Liver (tissue), 9 donors: Measurements from ENCODE around the gene ERGIC3. TPM values are rescaled to one million over a fixed set of nuclear protein-coding genes. Genes with fewer than 3 reads are reported as not detected.

ENCODE experiments used
- DNase-seq: peaks from one replicate; pipeline ENCODE4 v3.0.0-alpha.2; 2017; ENCODE audit warnings: low spot score
- H3K27ac ChIP-seq, 2 donors: one replicate each; pipeline ENCODE4 v1.7.0; 2013; ENCODE audit warnings: inconsistent platforms in 2 of 2, low read length in 2 of 2, control low read depth in 1 of 2, low read depth in 1 of 2, mild to moderate bottlenecking in 1 of 2
- H3K27me3 ChIP-seq, 4 donors: one replicate each; pipeline versions ENCODE4 v1.6.1 to v1.7.0; 2013; ENCODE audit warnings: low read length in 3 of 4, inconsistent platforms in 1 of 4, mild to moderate bottlenecking in 1 of 4, moderate library complexity in 1 of 4; ENCODE audit not compliant: control insufficient read depth in 4 of 4, insufficient read depth in 4 of 4
- H3K36me3 ChIP-seq, 4 donors: one replicate each; pipeline versions ENCODE4 v1.6.1 to v1.7.0; 2013; ENCODE audit warnings: low read length in 3 of 4, mild to moderate bottlenecking in 3 of 4, low read depth in 1 of 4, moderate library complexity in 1 of 4; ENCODE audit not compliant: control insufficient read depth in 4 of 4, insufficient read depth in 3 of 4
- H3K4me1 ChIP-seq, 4 donors: one replicate each; pipeline versions ENCODE4 v1.6.1 to v1.7.0; 2013; ENCODE audit warnings: low read length in 3 of 4, mild to moderate bottlenecking in 3 of 4, moderate library complexity in 1 of 4; ENCODE audit not compliant: control insufficient read depth in 4 of 4, insufficient read depth in 4 of 4
- H3K4me3 ChIP-seq, 3 donors: one replicate each; pipeline versions ENCODE4 v1.6.1 to v1.7.0; 2013; ENCODE audit warnings: low read length in 3 of 3, control low read depth in 1 of 3, low read depth in 1 of 3, mild to moderate bottlenecking in 1 of 3
- H3K9ac ChIP-seq, 2 donors: one replicate each; pipeline ENCODE4 v1.7.0; 2013; ENCODE audit warnings: low read length in 2 of 2, mild to moderate bottlenecking in 2 of 2, moderate library complexity in 2 of 2, control low read depth in 1 of 2, low read depth in 1 of 2
- H3K9me3 ChIP-seq, 4 donors: one replicate each; pipeline versions ENCODE4 v1.6.1 to v1.7.0; 2013; ENCODE audit warnings: low read length in 3 of 4; ENCODE audit not compliant: control insufficient read depth in 4 of 4
- ATF3 ChIP-seq: IDR thresholded peaks from 2 replicates; pipeline ENCODE4 v1.6.1; 2016; ENCODE audit warnings: antibody characterized with exemption
- CTCF ChIP-seq: fragments of 150-350 bp; IDR thresholded peaks from 2 replicates; pipeline ENCODE4 v1.5.1; 2017; ENCODE audit warnings: improper control_type of control experiment, low read depth, low read length; ENCODE audit not compliant: missing input control
- EGR1 ChIP-seq, 2 donors: IDR thresholded peaks; 2 replicates each; pipeline ENCODE4 v1.6.1; 2016 to 2018; ENCODE audit warnings: antibody characterized with exemption in 2 of 2, low read depth in 2 of 2
- FOXA1 ChIP-seq: IDR thresholded peaks from 2 replicates; pipeline ENCODE4 v1.6.1; 2016; ENCODE audit warnings: antibody characterized with exemption
- FOXA2 ChIP-seq: IDR thresholded peaks from 2 replicates; pipeline ENCODE4 v1.6.1; 2016; ENCODE audit warnings: antibody characterized with exemption
- GABPA ChIP-seq, 2 donors: IDR thresholded peaks in 1 of 2; conservative IDR thresholded peaks in 1 of 2; 2 replicates each; pipeline ENCODE4 v1.6.1; 2016; ENCODE audit warnings: antibody characterized with exemption in 2 of 2, mild to moderate bottlenecking in 1 of 2, moderate library complexity in 1 of 2
- HNF4A ChIP-seq, 2 donors: conservative IDR thresholded peaks; 2 replicates each; pipeline ENCODE4 v1.6.1; 2016; ENCODE audit warnings: antibody characterized with exemption in 2 of 2, mild to moderate bottlenecking in 2 of 2
- HNF4G ChIP-seq: IDR thresholded peaks from 2 replicates; pipeline ENCODE4 v1.6.1; 2016; ENCODE audit warnings: antibody characterized with exemption
- JUND ChIP-seq, 2 donors: IDR thresholded peaks; 2 replicates each; pipeline ENCODE4 v1.6.1; 2016; ENCODE audit warnings: antibody characterized with exemption in 2 of 2
- NR2F2 ChIP-seq: IDR thresholded peaks from 2 replicates; pipeline ENCODE4 v1.6.1; 2016; ENCODE audit warnings: antibody characterized with exemption
- RAD21 ChIP-seq, 2 donors: IDR thresholded peaks; 2 replicates each; pipeline ENCODE4 v1.6.1; 2016; ENCODE audit warnings: antibody characterized with exemption in 2 of 2, mild to moderate bottlenecking in 2 of 2
- RXRA ChIP-seq, 2 donors: IDR thresholded peaks; 2 replicates each; pipeline ENCODE4 v1.6.1; 2017 to 2018; ENCODE audit warnings: antibody characterized with exemption in 2 of 2, mild to moderate bottlenecking in 1 of 2
- SP1 ChIP-seq: IDR thresholded peaks from 2 replicates; pipeline ENCODE4 v1.6.1; 2018; ENCODE audit warnings: antibody characterized with exemption, mild to moderate bottlenecking
- TAF1 ChIP-seq: conservative IDR thresholded peaks from 2 replicates; pipeline ENCODE4 v1.6.1; 2016; ENCODE audit warnings: antibody characterized with exemption, mild to moderate bottlenecking
- YY1 ChIP-seq: IDR thresholded peaks from 2 replicates; pipeline ENCODE4 v1.6.1; 2016; ENCODE audit warnings: antibody characterized with exemption, mild to moderate bottlenecking
- WGBS: extraction: QIAGEN DNeasy Blood & Tissue Kit; methylation state at CpG from one replicate; pipeline ENCODE4 v1.1.7; 2013; 5-methylcytosine and 5-hydroxymethylcytosine counted together
- polyA plus RNA-seq, 2 donors: library from polyadenylated mRNA; stranded (reverse) in 1 of 2; unstranded in 1 of 2; fragments of 200-250 nt in 1 of 2; fragments of >200 nt in 1 of 2; fragmentation: Nextera tagmentation in 1 of 2; extraction: Ambion mirVana in 1 of 2; gene quantifications; one replicate each; pipeline versions ENCODE4 v1.2.1 to v1.2.3, GENCODE V29; 2013 to 2015
- total RNA-seq, 2 donors: library from RNA; depleted of rRNA; stranded (reverse); fragments of >200 nt; gene quantifications; one replicate each; pipeline ENCODE4 v1.2.3, GENCODE V29; 2014
- TF ChIP-seq, protein P1 (sequence below): IDR thresholded peaks from 2 replicates; pipeline ENCODE4 v1.6.1; 2016; ENCODE audit warnings: antibody characterized with exemption
- TF ChIP-seq, protein P2 (sequence below): IDR thresholded peaks from 2 replicates; pipeline ENCODE4 v1.6.1; 2016; ENCODE audit warnings: antibody characterized with exemption
- TF ChIP-seq, protein P3 (sequence below): IDR thresholded peaks from 2 replicates; pipeline ENCODE4 v1.6.1; 2016; ENCODE audit warnings: antibody characterized with exemption, mild to moderate bottlenecking
- donor health status: healthy.
- donor health status: healthy.
- donor health status: healthy.
- donor health status: healthy.
- donor health status: healthy.

ERGIC3 gene
- total and polyA plus RNA-seq, 4 donors, result 110 to 167 (median 120) TPM

GRCh38 chr20:35576816-35577215 is 34.9 kb downstream of the ERGIC3 start:
- H3K36me3 ChIP-seq, result no peaks in the 10 kb centered on the region
- H3K9me3 ChIP-seq, result peaks cover 0 to 3% (median 1%) of the 10 kb centered on the region in 4 donors
- 59% methylated on average over 3 of the region's 3 CpGs for WGBS
- H3K27me3 ChIP-seq, result no peaks in the 10 kb centered on the region
- no peak overlapping the region for H3K4me3 ChIP-seq
- DNase-seq, result no peak
- no peak for TF ChIP-seq CTCF
- H3K4me1 ChIP-seq, result no peaks in the 10 kb centered on the region
- H3K27ac ChIP-seq, result no peak overlapping the region
- no peak overlapping the region for H3K9ac ChIP-seq

- H3K4me3 ChIP-seq, result no peak overlapping the region
- TF ChIP-seq, protein P1, sequence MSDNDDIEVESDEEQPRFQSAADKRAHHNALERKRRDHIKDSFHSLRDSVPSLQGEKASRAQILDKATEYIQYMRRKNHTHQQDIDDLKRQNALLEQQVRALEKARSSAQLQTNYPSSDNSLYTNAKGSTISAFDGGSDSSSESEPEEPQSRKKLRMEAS, result no peak
- TF ChIP-seq GABPA (IDR thresholded peaks at IDR 0.05 in 1 of 2, conservative IDR thresholded peaks at IDR 0.05 in 1 of 2), result no peak
- no peak for TF ChIP-seq FOXA1
- TF ChIP-seq RAD21 (IDR thresholded peaks at IDR 0.05), result no peak
- TF ChIP-seq NR2F2, result no peak
- TF ChIP-seq ATF3, result no peak
- no peak for TF ChIP-seq HNF4A (conservative IDR thresholded peaks at IDR 0.05)
- no peak for TF ChIP-seq JUND (IDR thresholded peaks at IDR 0.05)
- no peak for TF ChIP-seq YY1
- no peak for TF ChIP-seq HNF4G
- no peak for TF ChIP-seq CTCF
- TF ChIP-seq TAF1, result no peak
- TF ChIP-seq FOXA2, result no peak
- TF ChIP-seq, protein P2, sequence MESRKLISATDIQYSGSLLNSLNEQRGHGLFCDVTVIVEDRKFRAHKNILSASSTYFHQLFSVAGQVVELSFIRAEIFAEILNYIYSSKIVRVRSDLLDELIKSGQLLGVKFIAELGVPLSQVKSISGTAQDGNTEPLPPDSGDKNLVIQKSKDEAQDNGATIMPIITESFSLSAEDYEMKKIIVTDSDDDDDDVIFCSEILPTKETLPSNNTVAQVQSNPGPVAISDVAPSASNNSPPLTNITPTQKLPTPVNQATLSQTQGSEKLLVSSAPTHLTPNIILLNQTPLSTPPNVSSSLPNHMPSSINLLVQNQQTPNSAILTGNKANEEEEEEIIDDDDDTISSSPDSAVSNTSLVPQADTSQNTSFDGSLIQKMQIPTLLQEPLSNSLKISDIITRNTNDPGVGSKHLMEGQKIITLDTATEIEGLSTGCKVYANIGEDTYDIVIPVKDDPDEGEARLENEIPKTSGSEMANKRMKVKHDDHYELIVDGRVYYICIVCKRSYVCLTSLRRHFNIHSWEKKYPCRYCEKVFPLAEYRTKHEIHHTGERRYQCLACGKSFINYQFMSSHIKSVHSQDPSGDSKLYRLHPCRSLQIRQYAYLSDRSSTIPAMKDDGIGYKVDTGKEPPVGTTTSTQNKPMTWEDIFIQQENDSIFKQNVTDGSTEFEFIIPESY, result no peak
- TF ChIP-seq RXRA (IDR thresholded peaks at IDR 0.05), result no peak
- TF ChIP-seq, protein P3, sequence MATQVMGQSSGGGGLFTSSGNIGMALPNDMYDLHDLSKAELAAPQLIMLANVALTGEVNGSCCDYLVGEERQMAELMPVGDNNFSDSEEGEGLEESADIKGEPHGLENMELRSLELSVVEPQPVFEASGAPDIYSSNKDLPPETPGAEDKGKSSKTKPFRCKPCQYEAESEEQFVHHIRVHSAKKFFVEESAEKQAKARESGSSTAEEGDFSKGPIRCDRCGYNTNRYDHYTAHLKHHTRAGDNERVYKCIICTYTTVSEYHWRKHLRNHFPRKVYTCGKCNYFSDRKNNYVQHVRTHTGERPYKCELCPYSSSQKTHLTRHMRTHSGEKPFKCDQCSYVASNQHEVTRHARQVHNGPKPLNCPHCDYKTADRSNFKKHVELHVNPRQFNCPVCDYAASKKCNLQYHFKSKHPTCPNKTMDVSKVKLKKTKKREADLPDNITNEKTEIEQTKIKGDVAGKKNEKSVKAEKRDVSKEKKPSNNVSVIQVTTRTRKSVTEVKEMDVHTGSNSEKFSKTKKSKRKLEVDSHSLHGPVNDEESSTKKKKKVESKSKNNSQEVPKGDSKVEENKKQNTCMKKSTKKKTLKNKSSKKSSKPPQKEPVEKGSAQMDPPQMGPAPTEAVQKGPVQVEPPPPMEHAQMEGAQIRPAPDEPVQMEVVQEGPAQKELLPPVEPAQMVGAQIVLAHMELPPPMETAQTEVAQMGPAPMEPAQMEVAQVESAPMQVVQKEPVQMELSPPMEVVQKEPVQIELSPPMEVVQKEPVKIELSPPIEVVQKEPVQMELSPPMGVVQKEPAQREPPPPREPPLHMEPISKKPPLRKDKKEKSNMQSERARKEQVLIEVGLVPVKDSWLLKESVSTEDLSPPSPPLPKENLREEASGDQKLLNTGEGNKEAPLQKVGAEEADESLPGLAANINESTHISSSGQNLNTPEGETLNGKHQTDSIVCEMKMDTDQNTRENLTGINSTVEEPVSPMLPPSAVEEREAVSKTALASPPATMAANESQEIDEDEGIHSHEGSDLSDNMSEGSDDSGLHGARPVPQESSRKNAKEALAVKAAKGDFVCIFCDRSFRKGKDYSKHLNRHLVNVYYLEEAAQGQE, result no peak
- TF ChIP-seq SP1, result no peak
- no peak for TF ChIP-seq EGR1 (IDR thresholded peaks at IDR 0.05; ENCODE audit: low read depth in 2 of 2)
- no peaks in the 10 kb centered on the region for H3K27me3 ChIP-seq
- H3K9me3 ChIP-seq, result peaks cover 0 to 2% (median 0%) of the 10 kb centered on the region in 4 donors
- WGBS, result 83% methylated on average over 8 of the region's 8 CpGs
- H3K27ac ChIP-seq, result no peak overlapping the region
- no peak overlapping the region for H3K9ac ChIP-seq
- no peaks in the 10 kb centered on the region for H3K4me1 ChIP-seq
- H3K36me3 ChIP-seq, result no peaks in the 10 kb centered on the region
- no peak for DNase-seq
Measured at GRCh38 chr20:35578469-35578868, 36.6 kb downstream of the ERGIC3 start.
